Left renal pelvis (tissue), 4 donors: Measurements from ENCODE around the gene AHNAK2. TPM values are rescaled to one million over a fixed set of nuclear protein-coding genes. Genes with fewer than 3 reads are reported as not detected.
A peak's percentile ranks its signal among the peaks of the same experiment; 100 is the strongest.
"Not testable (repeated sequence)": the region's sequence is repeated elsewhere in the genome, so short reads cannot be mapped to it uniquely, and the experiment has no call there.

Experiments
- DNase-seq, 4 donors: peaks; one replicate each; pipeline ENCODE4 v3.0.0-alpha.2; 2013; ENCODE audit warnings: low read depth in 4 of 4, low spot score in 3 of 4
- polyA plus RNA-seq, 4 donors: library from polyadenylated mRNA; unstranded; fragments of 120-200 nt; gene quantifications; one replicate each; pipeline ENCODE4 v1.2.1, GENCODE V29; 2013; ENCODE audit not compliant: insufficient read length in 4 of 4

The AHNAK2 gene
- 1 to 10 TPM; 1.5 to 7.2 (median 2.4) TPM for polyA plus RNA-seq

GRCh38 chr14:104977681-104978653 lies at the start of gene AHNAK2:
Gene AHNAK2, minus strand, starts transcription at chr14:104978374. Its CDS starts 137 bp downstream, at chr14:104978237.
- peak in 1 of 4 donors; percentile 57 for DNase-seq

GRCh38 chr14:105027718-105028117 lies 49.5 kb upstream of the AHNAK2 start:
- DNase-seq, result not testable (repeated sequence)

- no peak for DNase-seq
Observed at GRCh38 chr14:105026802-105027563, 48.8 kb upstream of the AHNAK2 start.

- no peak for DNase-seq
Observed at GRCh38 chr14:105026033-105026785, 48.0 kb upstream of the AHNAK2 start.

GRCh38 chr14:105025429-105025828 lies 47.3 kb upstream of the AHNAK2 start:
- no peak for DNase-seq

- DNase-seq, result no peak
Observed at GRCh38 chr14:105023791-105024480, 45.8 kb upstream of the AHNAK2 start.

- no peak for DNase-seq
Observed at GRCh38 chr14:105023144-105023543, 45.0 kb upstream of the AHNAK2 start.

GRCh38 chr14:105022276-105022670 lies 44.1 kb upstream of the AHNAK2 start:
- no peak for DNase-seq

- peak in 1 of 4 donors; percentile 42 for DNase-seq
Observed at GRCh38 chr14:105021656-105022275, 43.6 kb upstream of the AHNAK2 start.

GRCh38 chr14:105020815-105021655 lies 42.9 kb upstream of the AHNAK2 start, which contains the start of gene CDCA4:
Gene CDCA4, minus strand, starts transcription at chr14:105021083. Its CDS starts 9,154 bp downstream, at chr14:105011929.
- DNase-seq, result peak; percentile 85 to 94 (median 93)

- DNase-seq, result no peak
Observed at GRCh38 chr14:105019861-105020814, 42.0 kb upstream of the AHNAK2 start.

- no peak for DNase-seq
Observed at GRCh38 chr14:105018414-105018813, 40.2 kb upstream of the AHNAK2 start.

GRCh38 chr14:105015905-105016304 lies 37.7 kb upstream of the AHNAK2 start:
- DNase-seq, result no peak

GRCh38 chr14:105015242-105015641 lies 37.1 kb upstream of the AHNAK2 start:
- no peak for DNase-seq

- no peak for DNase-seq
Observed at GRCh38 chr14:105014631-105015030, 36.5 kb upstream of the AHNAK2 start.

- DNase-seq, result no peak
Observed at GRCh38 chr14:105014032-105014431, 35.9 kb upstream of the AHNAK2 start.

GRCh38 chr14:105013150-105013785 lies 35.1 kb upstream of the AHNAK2 start:
- no peak for DNase-seq
